NB4 (cell line): ENCODE measurements around the gene CENPX.

Experiments used
- DNase-seq: peaks from one replicate; pipeline ENCODE4 v3.0.0; 2010; ENCODE audit warnings: low read depth
- H3K4me3 ChIP-seq: one replicate; pipeline ENCODE4 v1.5.1; 2011; ENCODE audit warnings: mild to moderate bottlenecking, low read depth, low read length, moderate library complexity
- CTCF ChIP-seq: IDR thresholded peaks from one replicate; pipeline ENCODE4 v1.5.1; 2012; ENCODE audit warnings: low read depth, low read length
- MAX ChIP-seq: IDR thresholded peaks from 2 replicates; pipeline ENCODE4 v1.6.1; 2011; ENCODE audit warnings: low read depth, low read length
- MYC ChIP-seq: IDR thresholded peaks from 2 replicates; pipeline ENCODE4 v1.6.1; 2011; ENCODE audit warnings: low read depth, low read length
- POLR2A ChIP-seq: IDR thresholded peaks from 2 replicates; pipeline ENCODE4 v1.6.1; 2011; ENCODE audit warnings: mild to moderate bottlenecking; ENCODE audit not compliant: insufficient read length; ENCODE audit errors: extremely low read depth

Gene CENPX

GRCh38 chr17:82049106-82049505 is 26.4 kb upstream of the CENPX start:
- DNase-seq = no peak
- no peak for TF ChIP-seq MAX
- no peak for TF ChIP-seq POLR2A
- TF ChIP-seq MYC = no peak
- no peak for TF ChIP-seq CTCF
- H3K4me3 ChIP-seq = no peak overlapping the region

- no peak overlapping the region for H3K4me3 ChIP-seq
- TF ChIP-seq MYC (no peak), CTCF (no peak), MAX (no peak), POLR2A (no peak)
- DNase-seq = no peak
These were observed 25.9 kb upstream of the CENPX start for GRCh38 chr17:82048571-82048971.

- no peak for DNase-seq
- no peak overlapping the region for H3K4me3 ChIP-seq
- TF ChIP-seq CTCF (no peak), MAX (no peak), POLR2A (no peak), MYC (no peak)
These were observed 25.4 kb upstream of the CENPX start for GRCh38 chr17:82047914-82048570.

- no peak for DNase-seq
These were observed 24.7 kb upstream of the CENPX start for GRCh38 chr17:82047379-82047778.

GRCh38 chr17:82046903-82047302 is 24.2 kb upstream of the CENPX start:
- no peak for TF ChIP-seq MYC
- no peak for TF ChIP-seq CTCF
- no peak for TF ChIP-seq MAX
- no peak for TF ChIP-seq POLR2A
- H3K4me3 ChIP-seq = no peak overlapping the region
- DNase-seq = no peak

More at GRCh38 chr17:82047379-82047778, 24.7 kb upstream of the CENPX start:
- H3K4me3 ChIP-seq = no peak overlapping the region
- TF ChIP-seq CTCF (no peak), MYC (no peak), MAX (no peak), POLR2A (no peak)

GRCh38 chr17:82045936-82046484 is 23.3 kb upstream of the CENPX start:
- TF ChIP-seq MAX = no peak
- TF ChIP-seq CTCF = no peak
- TF ChIP-seq POLR2A = no peak
- TF ChIP-seq MYC = no peak
- H3K4me3 ChIP-seq = no peak overlapping the region
- no peak for DNase-seq
